HG03139 (cell line): ENCODE data around the gene ZDBF2.
"Not testable (repeated sequence)": the region's sequence is repeated elsewhere in the genome, so short reads cannot be mapped to it uniquely, and the experiment has no call there.

Source experiments
- ATAC-seq: cut with Tn5 transposase; IDR thresholded peaks from one replicate; pipeline ENCODE4 v1.9.1; 2021; ENCODE audit not compliant: unreplicated experiment

The ZDBF2 gene

GRCh38 chr2:206259376-206260187 lies 14.9 kb upstream of the ZDBF2 start:
- no peak for ATAC-seq

GRCh38 chr2:206260188-206261012 lies 14.1 kb upstream of the ZDBF2 start:
- ATAC-seq = no peak

- ATAC-seq = no peak
Measured at GRCh38 chr2:206263959-206264603, 10.4 kb upstream of the ZDBF2 start.

- ATAC-seq = no peak
Measured at GRCh38 chr2:206266130-206267125, 8.0 kb upstream of the ZDBF2 start.

- no peak for ATAC-seq
Measured at GRCh38 chr2:206267567-206267966, 6.9 kb upstream of the ZDBF2 start.

GRCh38 chr2:206271065-206271464 lies 3.4 kb upstream of the ZDBF2 start:
- no peak for ATAC-seq

GRCh38 chr2:206273905-206274304 lies 558 bp upstream of the ZDBF2 start:
- ATAC-seq = no peak

- ATAC-seq = peak; percentile 35
Measured at GRCh38 chr2:206275312-206276055, 1.0 kb downstream of the ZDBF2 start.

- no peak for ATAC-seq
Measured at GRCh38 chr2:206276169-206276942, 1.9 kb downstream of the ZDBF2 start.

- no peak for ATAC-seq
Measured at GRCh38 chr2:206277503-206277902, 3.0 kb downstream of the ZDBF2 start.

- ATAC-seq = no peak
Measured at GRCh38 chr2:206282746-206283145, 8.3 kb downstream of the ZDBF2 start.

GRCh38 chr2:206287197-206287596 lies 12.7 kb downstream of the ZDBF2 start:
- no peak for ATAC-seq

- ATAC-seq = no peak
Measured at GRCh38 chr2:206289391-206289790, 14.9 kb downstream of the ZDBF2 start.

- no peak for ATAC-seq
Measured at GRCh38 chr2:206296128-206296527, 21.7 kb downstream of the ZDBF2 start.

- ATAC-seq = not testable (repeated sequence)
Measured at GRCh38 chr2:206299608-206300007, 25.1 kb downstream of the ZDBF2 start.

- ATAC-seq = no peak
Measured at GRCh38 chr2:206305523-206306245, 31.2 kb downstream of the ZDBF2 start.

- no peak for ATAC-seq
Measured at GRCh38 chr2:206311026-206311425, 36.6 kb downstream of the ZDBF2 start.

GRCh38 chr2:206316141-206316540 lies 41.7 kb downstream of the ZDBF2 start:
- ATAC-seq = no peak
